HepG2 (cell line): ENCODE data around the gene PROC. TPM values are rescaled to one million over a fixed set of nuclear protein-coding genes. Genes with fewer than 3 reads are reported as not detected.

ENCODE experiments used
- AGO1 ChIP-seq: fragments of 200-400 bp; formaldehyde crosslinking; IDR thresholded peaks from 2 replicates; pipeline ENCODE4 v1.6.1; 2017; ENCODE audit warnings: mild to moderate bottlenecking, low read depth, low read length, moderate library complexity; ENCODE audit not compliant: poor library complexity, severe bottlenecking
- AHR ChIP-seq: IDR thresholded peaks from 2 replicates; pipeline ENCODE4 v1.6.1; 2018; ENCODE audit warnings: missing genetic modification reagents, missing compliant biosample characterization
- DPF2 ChIP-seq: sonication (generic); formaldehyde crosslinking; IDR thresholded peaks from 2 replicates; pipeline ENCODE4 v1.4.0; 2020; ENCODE audit warnings: mild to moderate bottlenecking, low read depth, missing genetic modification reagents, borderline replicate concordance
- ESRRA ChIP-seq: sonication (generic); formaldehyde crosslinking; IDR thresholded peaks from 2 replicates; pipeline ENCODE4 v1.5.1; 2020; ENCODE audit warnings: mild to moderate bottlenecking, low read depth, missing genetic modification reagents
- IRX3 ChIP-seq: sonication (generic); formaldehyde crosslinking; IDR thresholded peaks from 2 replicates; pipeline ENCODE4 v1.8.1; 2023; ENCODE audit warnings: mild to moderate bottlenecking, low read depth, missing genetic modification reagents, borderline replicate concordance
- MEIS2 ChIP-seq: sonication (generic); formaldehyde crosslinking; IDR thresholded peaks from 2 replicates; pipeline ENCODE4 v1.9.0; 2021; ENCODE audit warnings: mild to moderate bottlenecking, missing genetic modification reagents
- NONO ChIP-seq, 2 experiments: fragments of 450-650 bp in 1 of 2; sonication (generic) in 1 of 2; formaldehyde crosslinking in 1 of 2; IDR thresholded peaks in 1 of 2; conservative IDR thresholded peaks in 1 of 2; 2 replicates each; pipeline versions ENCODE4 v1.6.1 to v1.8.0; 2017 to 2022; ENCODE audit warnings: mild to moderate bottlenecking in 1 of 2, missing genetic modification reagents in 1 of 2, moderate library complexity in 1 of 2
- SMARCE1 ChIP-seq: fragments of 450-650 bp; IDR thresholded peaks from 2 replicates; pipeline ENCODE4 v1.6.1; 2017; ENCODE audit warnings: borderline replicate concordance
- SP2 ChIP-seq: sonication (generic); formaldehyde crosslinking; IDR thresholded peaks from 2 replicates; pipeline ENCODE4 v1.5.1; 2020; ENCODE audit warnings: mild to moderate bottlenecking, missing genetic modification reagents
- ZBTB42 ChIP-seq: sonication (generic); formaldehyde crosslinking; IDR thresholded peaks from 2 replicates; pipeline ENCODE4 v1.5.0; 2020; ENCODE audit warnings: mild to moderate bottlenecking, missing genetic modification reagents
- ZNF10 ChIP-seq: sonication (generic); formaldehyde crosslinking; IDR thresholded peaks from 2 replicates; pipeline ENCODE4 v1.4.0; 2020; ENCODE audit warnings: mild to moderate bottlenecking, low read depth, missing genetic modification reagents, borderline replicate concordance
- ZNF331 ChIP-seq: sonication (generic); formaldehyde crosslinking; IDR thresholded peaks from 2 replicates; pipeline ENCODE4 v1.4.0; 2020; ENCODE audit warnings: missing genetic modification reagents
- ZNF496 ChIP-seq: sonication (generic); formaldehyde crosslinking; IDR thresholded peaks from 2 replicates; pipeline ENCODE4 v1.8.1; 2023; ENCODE audit warnings: mild to moderate bottlenecking, moderate library complexity, missing genetic modification reagents; ENCODE audit not compliant: insufficient replicate concordance
- ZNF674 ChIP-seq: sonication (generic); formaldehyde crosslinking; IDR thresholded peaks from 2 replicates; pipeline ENCODE4 v1.5.0; 2020; ENCODE audit warnings: low read depth, mild to moderate bottlenecking, missing genetic modification reagents
- polyA plus RNA-seq, 8 experiments: library from polyadenylated mRNA; depleted of rRNA in 3 of 8; stranded (reverse) in 7 of 8; unstranded in 1 of 8; fragments of >200 nt; fragmentation: Illumina TruSeq in 4 of 8; extraction: Trizol in 4 of 8; gene quantifications; 2 replicates each; pipeline versions ENCODE4 v1.2.1 to v1.2.3, GENCODE V29; 2011 to 2016; ENCODE audit warnings: low read depth in 4 of 8, missing spikeins in 1 of 8, mixed read lengths in 1 of 8; ENCODE audit not compliant: insufficient read depth in 1 of 8
- total RNA-seq, 5 experiments: library from RNA; depleted of rRNA; stranded (reverse); fragments of >200 nt; fragmentation: Illumina TruSeq; extraction: Trizol; gene quantifications; 2 replicates each; pipeline ENCODE4 v1.2.3, GENCODE V29; 2016; ENCODE audit warnings: low read depth in 1 of 5
- TF ChIP-seq, protein P1 (sequence below): IDR thresholded peaks from 2 replicates; pipeline ENCODE4 v1.6.1; 2016; ENCODE audit warnings: control low read depth
- TF ChIP-seq, protein P2 (sequence below): sonication (generic); formaldehyde crosslinking; IDR thresholded peaks from 2 replicates; pipeline ENCODE4 v1.5.1; 2020; ENCODE audit warnings: mild to moderate bottlenecking, moderate library complexity, missing genetic modification reagents
- TF ChIP-seq, protein P3 (sequence below): sonication (generic); formaldehyde crosslinking; conservative IDR thresholded peaks from 2 replicates; pipeline ENCODE4 v1.8.0; 2022; ENCODE audit warnings: missing genetic modification reagents
- TF ChIP-seq, protein P4 (sequence below): sonication (generic); IDR thresholded peaks from 2 replicates; pipeline ENCODE4 v1.6.1; 2016; ENCODE audit warnings: low read depth, borderline replicate concordance

PROC gene
- total and polyA plus RNA-seq, 2 of the 13 experiments (the other 11 are each of a cell fraction or from before 2014, with no cell fraction given): 134 to 185 TPM

DNA sequence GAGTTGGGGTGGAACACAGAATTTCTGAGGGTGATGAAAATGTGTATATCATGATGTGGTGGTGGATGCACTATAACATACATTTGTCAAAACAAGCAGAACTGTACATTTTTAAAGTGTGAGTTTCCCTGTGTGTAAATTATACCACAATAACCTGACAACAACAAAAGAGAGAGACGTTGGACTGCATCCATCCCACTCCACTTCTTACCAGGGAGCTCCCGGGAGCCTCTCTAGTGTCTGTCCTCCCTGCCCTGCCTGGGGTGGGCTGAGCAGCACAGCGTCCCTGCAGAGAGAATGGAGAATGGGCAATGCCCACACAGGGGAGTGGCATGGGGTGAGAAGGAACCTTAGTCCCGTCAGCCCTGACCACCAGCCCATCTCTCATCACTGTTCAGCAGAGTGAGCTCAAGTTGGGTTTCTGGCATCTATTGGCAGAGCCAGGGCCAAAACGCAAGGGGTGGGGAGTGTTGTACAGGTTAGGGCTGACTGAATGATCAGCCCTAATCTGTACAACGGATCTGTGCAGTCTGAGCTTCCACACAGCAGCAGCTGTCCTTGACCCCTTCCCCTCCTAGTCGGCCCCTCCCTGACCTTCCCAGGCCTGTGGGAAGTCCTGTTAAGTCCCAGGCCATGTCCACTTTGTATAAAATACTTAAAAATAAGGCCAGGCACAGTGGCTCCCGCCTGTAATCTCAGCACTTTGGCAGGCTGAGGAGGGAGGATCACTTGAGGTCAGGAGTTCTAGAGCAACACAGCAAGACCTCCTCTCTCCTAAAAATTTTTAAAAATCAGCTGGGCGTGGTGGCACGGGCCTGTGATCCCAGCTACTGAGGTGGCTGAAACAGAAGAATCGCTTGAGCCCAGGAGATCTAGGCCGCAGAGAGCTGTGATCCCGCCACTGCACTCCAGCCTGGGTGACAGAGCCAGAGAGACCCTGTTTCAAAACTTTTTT, 3.3 kb upstream of the PROC start (continued):
- TF ChIP-seq ZNF674 (CRISPR knock-in tag): no peak
- peak; percentile 79 for TF ChIP-seq ESRRA
- TF ChIP-seq, protein P1, sequence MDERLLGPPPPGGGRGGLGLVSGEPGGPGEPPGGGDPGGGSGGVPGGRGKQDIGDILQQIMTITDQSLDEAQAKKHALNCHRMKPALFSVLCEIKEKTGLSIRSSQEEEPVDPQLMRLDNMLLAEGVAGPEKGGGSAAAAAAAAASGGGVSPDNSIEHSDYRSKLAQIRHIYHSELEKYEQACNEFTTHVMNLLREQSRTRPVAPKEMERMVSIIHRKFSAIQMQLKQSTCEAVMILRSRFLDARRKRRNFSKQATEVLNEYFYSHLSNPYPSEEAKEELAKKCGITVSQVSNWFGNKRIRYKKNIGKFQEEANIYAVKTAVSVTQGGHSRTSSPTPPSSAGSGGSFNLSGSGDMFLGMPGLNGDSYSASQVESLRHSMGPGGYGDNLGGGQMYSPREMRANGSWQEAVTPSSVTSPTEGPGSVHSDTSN (CRISPR knock-in tag): no peak
- no peak for TF ChIP-seq SMARCE1
- TF ChIP-seq AGO1: no peak
- no peak for TF ChIP-seq ZNF496
- TF ChIP-seq, protein P2, sequence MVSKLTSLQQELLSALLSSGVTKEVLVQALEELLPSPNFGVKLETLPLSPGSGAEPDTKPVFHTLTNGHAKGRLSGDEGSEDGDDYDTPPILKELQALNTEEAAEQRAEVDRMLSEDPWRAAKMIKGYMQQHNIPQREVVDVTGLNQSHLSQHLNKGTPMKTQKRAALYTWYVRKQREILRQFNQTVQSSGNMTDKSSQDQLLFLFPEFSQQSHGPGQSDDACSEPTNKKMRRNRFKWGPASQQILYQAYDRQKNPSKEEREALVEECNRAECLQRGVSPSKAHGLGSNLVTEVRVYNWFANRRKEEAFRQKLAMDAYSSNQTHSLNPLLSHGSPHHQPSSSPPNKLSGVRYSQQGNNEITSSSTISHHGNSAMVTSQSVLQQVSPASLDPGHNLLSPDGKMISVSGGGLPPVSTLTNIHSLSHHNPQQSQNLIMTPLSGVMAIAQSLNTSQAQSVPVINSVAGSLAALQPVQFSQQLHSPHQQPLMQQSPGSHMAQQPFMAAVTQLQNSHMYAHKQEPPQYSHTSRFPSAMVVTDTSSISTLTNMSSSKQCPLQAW (CRISPR knock-in tag): peak; percentile 50; the same call in 1 of the 2 replicates
- TF ChIP-seq ZBTB42 (CRISPR knock-in tag): no peak
- peak; percentile 78; the same call in 1 of the 2 replicates for TF ChIP-seq AHR (CRISPR knock-in tag)
- TF ChIP-seq IRX3: no peak
- TF ChIP-seq DPF2: peak; percentile 71
- peak; percentile 59; the same call in 1 of the 2 replicates for TF ChIP-seq ZNF331 (CRISPR knock-in tag)
- no peak for TF ChIP-seq MEIS2
- no peak for TF ChIP-seq ZNF10 (CRISPR knock-in tag)
- no peak for TF ChIP-seq SP2
- TF ChIP-seq, protein P3, sequence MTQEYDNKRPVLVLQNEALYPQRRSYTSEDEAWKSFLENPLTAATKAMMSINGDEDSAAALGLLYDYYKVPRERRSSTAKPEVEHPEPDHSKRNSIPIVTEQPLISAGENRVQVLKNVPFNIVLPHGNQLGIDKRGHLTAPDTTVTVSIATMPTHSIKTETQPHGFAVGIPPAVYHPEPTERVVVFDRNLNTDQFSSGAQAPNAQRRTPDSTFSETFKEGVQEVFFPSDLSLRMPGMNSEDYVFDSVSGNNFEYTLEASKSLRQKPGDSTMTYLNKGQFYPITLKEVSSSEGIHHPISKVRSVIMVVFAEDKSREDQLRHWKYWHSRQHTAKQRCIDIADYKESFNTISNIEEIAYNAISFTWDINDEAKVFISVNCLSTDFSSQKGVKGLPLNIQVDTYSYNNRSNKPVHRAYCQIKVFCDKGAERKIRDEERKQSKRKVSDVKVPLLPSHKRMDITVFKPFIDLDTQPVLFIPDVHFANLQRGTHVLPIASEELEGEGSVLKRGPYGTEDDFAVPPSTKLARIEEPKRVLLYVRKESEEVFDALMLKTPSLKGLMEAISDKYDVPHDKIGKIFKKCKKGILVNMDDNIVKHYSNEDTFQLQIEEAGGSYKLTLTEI: no peak
- no peak for TF ChIP-seq NONO (IDR thresholded peaks at IDR 0.05)
- TF ChIP-seq NONO (CRISPR knock-in tag; conservative IDR thresholded peaks at IDR 0.05): no peak
- TF ChIP-seq, protein P4, sequence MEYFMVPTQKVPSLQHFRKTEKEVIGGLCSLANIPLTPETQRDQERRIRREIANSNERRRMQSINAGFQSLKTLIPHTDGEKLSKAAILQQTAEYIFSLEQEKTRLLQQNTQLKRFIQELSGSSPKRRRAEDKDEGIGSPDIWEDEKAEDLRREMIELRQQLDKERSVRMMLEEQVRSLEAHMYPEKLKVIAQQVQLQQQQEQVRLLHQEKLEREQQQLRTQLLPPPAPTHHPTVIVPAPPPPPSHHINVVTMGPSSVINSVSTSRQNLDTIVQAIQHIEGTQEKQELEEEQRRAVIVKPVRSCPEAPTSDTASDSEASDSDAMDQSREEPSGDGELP: peak; percentile 59; the same call in 1 of the 2 replicates
